Measurements from ENCODE around the gene RAI14. TPM values are rescaled to one million over a fixed set of nuclear protein-coding genes. Genes with fewer than 3 reads are reported as not detected.

Gene RAI14
- total RNA-seq, 4 donors from 2014 or later = 16.4 to 32.2 (median 18.8) TPM

DNA sequence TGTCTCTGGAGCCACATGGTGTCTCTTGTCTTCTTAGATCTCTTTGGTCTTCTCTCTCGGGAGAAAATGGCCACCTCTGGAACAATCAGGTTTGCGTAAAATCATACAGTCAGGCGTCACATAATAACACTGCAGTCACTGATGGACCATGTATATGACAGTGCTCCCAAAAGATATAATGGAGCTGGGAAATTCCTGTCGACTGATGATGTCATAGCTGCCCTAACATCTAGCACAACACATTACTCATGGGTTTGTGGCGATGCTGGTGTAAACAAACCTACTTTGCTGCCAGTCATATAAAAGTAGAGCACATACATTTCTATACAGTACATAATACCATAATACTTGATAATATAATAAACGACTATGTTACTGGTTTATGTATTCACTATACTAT, 30.1 kb upstream of the RAI14 start:
- ATAC-seq (ENCODE audit: low FRiP score) = no peak
- TF ChIP-seq, protein P1, sequence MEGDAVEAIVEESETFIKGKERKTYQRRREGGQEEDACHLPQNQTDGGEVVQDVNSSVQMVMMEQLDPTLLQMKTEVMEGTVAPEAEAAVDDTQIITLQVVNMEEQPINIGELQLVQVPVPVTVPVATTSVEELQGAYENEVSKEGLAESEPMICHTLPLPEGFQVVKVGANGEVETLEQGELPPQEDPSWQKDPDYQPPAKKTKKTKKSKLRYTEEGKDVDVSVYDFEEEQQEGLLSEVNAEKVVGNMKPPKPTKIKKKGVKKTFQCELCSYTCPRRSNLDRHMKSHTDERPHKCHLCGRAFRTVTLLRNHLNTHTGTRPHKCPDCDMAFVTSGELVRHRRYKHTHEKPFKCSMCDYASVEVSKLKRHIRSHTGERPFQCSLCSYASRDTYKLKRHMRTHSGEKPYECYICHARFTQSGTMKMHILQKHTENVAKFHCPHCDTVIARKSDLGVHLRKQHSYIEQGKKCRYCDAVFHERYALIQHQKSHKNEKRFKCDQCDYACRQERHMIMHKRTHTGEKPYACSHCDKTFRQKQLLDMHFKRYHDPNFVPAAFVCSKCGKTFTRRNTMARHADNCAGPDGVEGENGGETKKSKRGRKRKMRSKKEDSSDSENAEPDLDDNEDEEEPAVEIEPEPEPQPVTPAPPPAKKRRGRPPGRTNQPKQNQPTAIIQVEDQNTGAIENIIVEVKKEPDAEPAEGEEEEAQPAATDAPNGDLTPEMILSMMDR (IDR thresholded peaks at IDR 0.05) = no peak
- DNase-seq (ENCODE audit: low spot score) = no peak

DNA sequence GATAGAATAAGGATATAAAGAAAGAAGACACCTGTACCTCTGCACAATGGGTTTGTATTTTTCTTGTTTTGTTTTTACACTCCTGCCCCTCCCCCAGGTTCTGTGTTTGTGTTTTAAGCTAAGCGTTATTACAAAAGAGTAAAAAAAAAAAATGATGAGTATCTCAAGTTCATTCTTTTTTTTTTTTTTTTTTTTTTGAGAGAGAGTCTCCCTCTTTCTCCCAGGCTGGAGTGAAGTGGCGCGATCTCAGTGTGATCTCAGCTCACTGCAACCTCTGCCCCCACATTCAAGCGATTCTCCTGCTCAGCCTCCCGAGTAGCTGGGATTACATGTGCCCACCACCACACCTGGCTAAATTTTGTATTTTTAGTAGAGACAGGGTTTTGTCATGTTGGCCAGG, 29.4 kb upstream of the RAI14 start:
- ATAC-seq (ENCODE audit: low FRiP score) = no peak
- TF ChIP-seq, protein P1 (IDR thresholded peaks at IDR 0.05) = no peak
- DNase-seq (ENCODE audit: low spot score) = no peak

DNA sequence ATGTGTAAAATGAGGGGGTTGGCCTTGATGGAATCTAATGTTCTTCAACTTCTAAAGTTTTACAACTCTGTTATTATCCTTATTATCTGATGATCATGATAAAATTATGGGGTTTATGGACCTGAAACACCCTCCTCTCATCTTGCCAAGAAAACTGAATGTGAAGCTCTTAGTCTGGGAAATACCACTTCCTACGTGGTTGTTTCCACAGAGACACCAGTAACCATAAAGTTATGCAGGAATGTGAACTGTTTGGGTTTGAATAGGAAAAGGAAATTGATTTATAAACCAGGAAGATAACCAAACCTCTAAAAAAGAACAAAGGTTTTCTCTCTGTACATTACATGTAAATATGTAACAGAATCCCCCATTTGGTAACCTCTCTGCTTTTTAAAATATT, 28.3 kb upstream of the RAI14 start:
- DNase-seq (ENCODE audit: low spot score) (no peak), ATAC-seq (ENCODE audit: low FRiP score) (no peak)
- TF ChIP-seq, protein P1 (IDR thresholded peaks at IDR 0.05) = no peak

DNA sequence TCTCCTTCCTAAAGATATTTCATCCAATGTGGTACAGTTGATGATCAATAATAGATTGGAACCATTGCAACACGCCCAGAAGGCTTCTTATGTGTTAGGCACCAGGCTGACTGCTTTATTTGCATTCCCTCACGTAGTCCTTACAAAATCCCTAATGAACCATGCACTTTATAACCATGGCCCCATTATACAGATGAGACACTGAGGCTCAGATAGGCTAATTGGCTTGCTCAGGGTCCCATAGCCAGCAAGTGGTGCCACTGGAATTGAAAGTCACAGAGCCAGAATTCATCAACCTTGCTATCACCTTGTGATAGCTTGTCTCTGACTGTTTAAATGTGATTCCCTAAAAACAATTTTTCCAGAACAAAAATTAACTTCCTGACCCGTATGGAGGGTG, 27.8 kb upstream of the RAI14 start:
- ATAC-seq (ENCODE audit: low FRiP score) (no peak), DNase-seq (ENCODE audit: low spot score) (no peak)
- TF ChIP-seq, protein P1 (IDR thresholded peaks at IDR 0.05) = no peak

DNA sequence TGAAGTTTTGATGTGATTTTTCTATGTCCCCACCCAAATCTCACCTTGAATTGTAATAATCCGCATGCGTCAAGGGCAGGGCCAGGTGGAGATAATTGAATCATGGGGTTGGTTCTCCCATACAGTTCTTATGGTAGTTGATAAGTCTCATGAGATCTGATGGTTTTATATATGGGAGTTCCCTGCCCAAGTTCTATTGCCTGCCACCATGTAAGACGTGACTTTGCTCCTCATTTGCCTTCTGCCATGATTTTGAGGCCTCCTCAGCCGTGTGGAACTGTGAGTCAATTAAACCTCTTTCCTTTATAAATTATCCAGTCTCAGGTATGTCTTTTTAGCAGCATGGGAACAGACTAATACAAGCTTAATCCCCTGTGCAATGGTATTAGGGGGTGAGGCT, 25.5 kb upstream of the RAI14 start:
- no peak for DNase-seq (ENCODE audit: low spot score)
- TF ChIP-seq, protein P1 (IDR thresholded peaks at IDR 0.05) = no peak
- ATAC-seq (ENCODE audit: low FRiP score) = no peak

DNA sequence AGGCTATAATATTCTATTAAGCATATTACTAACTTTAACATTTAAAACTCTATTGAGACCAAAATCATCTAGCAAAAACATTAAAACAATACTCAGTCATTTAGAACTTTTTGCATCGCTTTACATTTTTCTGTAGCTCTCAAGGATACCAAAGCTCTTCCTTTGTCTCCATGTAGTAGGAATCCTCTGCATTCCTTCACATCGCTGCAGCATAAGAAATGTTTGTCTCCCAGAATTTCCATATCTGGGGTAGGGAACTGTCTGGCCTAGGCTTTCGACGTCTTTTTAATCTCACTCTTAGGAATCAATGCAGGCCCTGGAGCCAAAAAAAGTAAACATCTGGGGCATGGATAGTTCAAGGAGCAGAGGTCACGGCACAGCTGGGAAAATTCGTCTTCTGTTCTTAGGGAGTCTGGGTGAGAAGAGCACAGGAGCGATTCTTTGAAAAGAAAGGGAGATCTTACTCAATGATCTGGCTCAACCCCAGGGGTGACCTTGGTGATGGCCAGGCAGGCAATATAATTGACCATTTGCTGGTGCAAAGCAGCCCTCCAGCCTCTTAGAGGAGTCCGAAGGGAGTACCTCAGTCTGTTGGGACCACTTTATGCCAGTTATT, 23.2 kb upstream of the RAI14 start:
- TF ChIP-seq, protein P1 (IDR thresholded peaks at IDR 0.05) = no peak
- DNase-seq (ENCODE audit: low spot score) (no peak), ATAC-seq (ENCODE audit: low FRiP score) (no peak)

DNA sequence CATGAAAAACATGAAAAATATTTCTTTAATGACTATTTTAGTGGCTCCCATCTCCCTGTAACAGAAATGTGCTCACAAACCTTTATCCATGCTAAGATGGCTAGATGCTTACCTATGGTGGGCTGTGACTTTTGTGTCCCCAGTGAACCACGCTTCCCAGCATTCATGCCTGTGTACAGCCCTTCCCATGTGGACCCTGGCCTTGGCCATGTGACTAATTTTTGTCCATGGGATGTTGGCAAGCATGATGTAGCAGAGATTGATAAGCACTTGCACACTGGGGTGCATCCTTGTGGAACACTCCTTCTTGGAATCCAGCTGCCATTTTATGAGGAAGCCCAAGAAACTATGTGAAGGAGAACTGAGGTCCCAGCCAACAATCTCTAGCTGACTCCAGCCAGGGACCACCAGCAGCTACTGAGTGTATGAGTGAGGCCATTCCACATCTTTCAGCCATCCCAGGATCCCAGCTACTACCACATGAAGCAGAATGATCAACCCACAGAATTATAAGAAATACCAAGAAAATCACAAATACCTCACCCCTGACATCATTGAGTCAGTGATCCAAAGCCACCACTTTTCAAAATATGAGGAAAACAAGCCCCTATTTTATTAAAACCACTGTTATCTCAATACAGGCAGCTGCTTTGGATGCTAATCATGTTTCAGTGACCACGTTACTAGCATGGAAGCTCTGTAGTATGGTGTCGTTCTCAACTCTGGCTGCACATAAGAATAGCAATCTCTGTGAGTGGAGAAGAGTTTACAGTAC, 16.1 kb upstream of the RAI14 start:
- TF ChIP-seq, protein P1 (IDR thresholded peaks at IDR 0.05) = no peak
- DNase-seq (ENCODE audit: low spot score) = no peak
- ATAC-seq (ENCODE audit: low FRiP score) = no peak

Measured in omental fat pad (tissue), 4 donors.